ENCODE results near the gene BOD1L1.

The BOD1L1 gene

DNA sequence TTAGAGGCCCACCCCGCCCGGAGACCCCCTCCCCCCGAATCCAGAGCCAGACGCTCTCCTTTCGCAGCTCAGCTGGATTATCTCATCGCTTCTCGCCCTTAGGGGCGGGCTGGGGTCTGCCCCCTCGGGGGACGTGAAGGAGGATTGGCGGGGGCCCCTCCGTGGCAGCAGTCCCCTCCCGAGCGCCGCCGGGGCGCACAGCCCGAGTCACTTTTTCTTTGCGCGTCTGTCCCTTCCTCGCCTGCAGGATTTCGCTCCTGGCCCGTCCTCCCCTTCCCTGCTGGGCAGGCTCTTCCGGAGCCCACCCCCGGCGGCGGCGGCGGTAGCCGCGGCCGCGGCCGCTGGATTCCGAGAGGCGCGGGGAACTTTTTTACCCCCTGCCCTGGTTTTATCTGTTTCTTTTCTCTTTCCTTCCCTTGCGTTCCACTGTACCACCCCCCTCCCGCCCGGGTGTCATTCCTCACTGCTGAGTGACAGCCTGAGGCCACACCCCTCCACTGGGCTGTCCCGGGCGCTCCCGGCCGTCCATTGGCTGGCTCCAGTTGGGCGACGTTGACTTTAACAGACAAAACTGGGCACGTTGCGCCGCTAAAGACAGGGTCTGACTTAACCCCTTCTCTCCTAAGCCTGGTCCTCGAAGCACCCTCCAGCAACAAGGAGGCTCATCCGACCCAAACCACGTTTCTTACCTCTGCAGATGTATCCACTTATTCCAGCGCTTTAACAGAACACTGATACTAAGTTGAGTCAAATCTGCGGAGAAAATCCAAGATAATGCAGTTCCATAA is 82.7 kb downstream of the BOD1L1 start (continued):
- TF ChIP-seq ZBTB20 (tag by site-specific recombination; IDR thresholded peaks at IDR 0.05) (peak; percentile 68; the same call in 1 of the 2 replicates), KLF8 (tag by site-specific recombination; IDR thresholded peaks at IDR 0.05) (0 out of 2 replicates have a peak, but pooled peaks have one; percentile 21), GFI1B (tag by site-specific recombination; IDR thresholded peaks at IDR 0.05) (no peak), KLF16 (tag by site-specific recombination; IDR thresholded peaks at IDR 0.05) (no peak), ZNF37A (tag by site-specific recombination; IDR thresholded peaks at IDR 0.05) (no peak), GLIS1 (tag by site-specific recombination; IDR thresholded peaks at IDR 0.05) (peak; percentile 66; the same call in 1 of the 2 replicates), ZNF350 (tag by site-specific recombination; IDR thresholded peaks at IDR 0.05) (no peak), ZNF473 (tag by site-specific recombination; IDR thresholded peaks at IDR 0.05) (no peak), ZNF544 (tag by site-specific recombination; IDR thresholded peaks at IDR 0.05) (no peak), SP7 (tag by site-specific recombination; IDR thresholded peaks at IDR 0.05) (no peak; the same call in 1 of the 2 replicates), ZFHX2 (tag by site-specific recombination; conservative IDR thresholded peaks at IDR 0.05) (no peak; the same call in 1 of the 2 replicates), ZNF366 (tag by site-specific recombination; conservative IDR thresholded peaks at IDR 0.05) (0 out of 2 replicates have a peak, but pooled peaks have one; percentile 15), ZIC2 (tag by site-specific recombination; IDR thresholded peaks at IDR 0.05) (peak; percentile 85), BCL6B (tag by site-specific recombination; IDR thresholded peaks at IDR 0.05) (peak; percentile 85; the same call in 1 of the 2 replicates), ZNF707 (tag by site-specific recombination; IDR thresholded peaks at IDR 0.05) (no peak), ZEB2 (tag by site-specific recombination; IDR thresholded peaks at IDR 0.05) (peak; percentile 38; the same call in 1 of the 2 replicates), MEIS1 (CRISPR knock-in tag; IDR thresholded peaks at IDR 0.05; ENCODE audit: borderline replicate concordance) (no peak), SALL2 (tag by site-specific recombination; IDR thresholded peaks at IDR 0.05; ENCODE audit: borderline replicate concordance) (no peak), ZNF658 (tag by site-specific recombination; IDR thresholded peaks at IDR 0.05) (no peak), ELK4 (IDR thresholded peaks at IDR 0.05; ENCODE audit: borderline replicate concordance, low read depth, low read length) (no peak), YY2 (tag by site-specific recombination; IDR thresholded peaks at IDR 0.05) (no peak), ZNF654 (tag by site-specific recombination; IDR thresholded peaks at IDR 0.05; ENCODE audit: low read depth) (no peak), ZNF48 (tag by site-specific recombination; IDR thresholded peaks at IDR 0.05) (no peak), ZNF530 (tag by site-specific recombination; IDR thresholded peaks at IDR 0.05; ENCODE audit: low read depth) (no peak), KLF1 (tag by site-specific recombination; IDR thresholded peaks at IDR 0.05) (0 out of 2 replicates have a peak, but pooled peaks have one; percentile 11), ZNF558 (tag by site-specific recombination; IDR thresholded peaks at IDR 0.05) (no peak), ZXDB (tag by site-specific recombination; IDR thresholded peaks at IDR 0.05) (peak; percentile 55; the same call in 1 of the 2 replicates), ZNF311 (tag by site-specific recombination; IDR thresholded peaks at IDR 0.05; ENCODE audit: borderline replicate concordance) (no peak), GLIS2 (tag by site-specific recombination; IDR thresholded peaks at IDR 0.05) (peak; percentile 88), ZNF391 (tag by site-specific recombination; IDR thresholded peaks at IDR 0.05; ENCODE audit: borderline replicate concordance, low read depth) (no peak), ZNF223 (tag by site-specific recombination; IDR thresholded peaks at IDR 0.05) (no peak), ZNF548 (tag by site-specific recombination; IDR thresholded peaks at IDR 0.05) (no peak), ZNF704 (tag by site-specific recombination; IDR thresholded peaks at IDR 0.05) (no peak), ZBTB1 (tag by site-specific recombination; IDR thresholded peaks at IDR 0.05) (no peak), ZNF830 (tag by site-specific recombination; IDR thresholded peaks at IDR 0.05; ENCODE audit: low read depth) (no peak), ZNF791 (tag by site-specific recombination; IDR thresholded peaks at IDR 0.05) (no peak), ZNF140 (tag by site-specific recombination; IDR thresholded peaks at IDR 0.05) (no peak), ZBTB48 (tag by site-specific recombination; IDR thresholded peaks at IDR 0.05) (no peak)
- TF ChIP-seq, protein P1, sequence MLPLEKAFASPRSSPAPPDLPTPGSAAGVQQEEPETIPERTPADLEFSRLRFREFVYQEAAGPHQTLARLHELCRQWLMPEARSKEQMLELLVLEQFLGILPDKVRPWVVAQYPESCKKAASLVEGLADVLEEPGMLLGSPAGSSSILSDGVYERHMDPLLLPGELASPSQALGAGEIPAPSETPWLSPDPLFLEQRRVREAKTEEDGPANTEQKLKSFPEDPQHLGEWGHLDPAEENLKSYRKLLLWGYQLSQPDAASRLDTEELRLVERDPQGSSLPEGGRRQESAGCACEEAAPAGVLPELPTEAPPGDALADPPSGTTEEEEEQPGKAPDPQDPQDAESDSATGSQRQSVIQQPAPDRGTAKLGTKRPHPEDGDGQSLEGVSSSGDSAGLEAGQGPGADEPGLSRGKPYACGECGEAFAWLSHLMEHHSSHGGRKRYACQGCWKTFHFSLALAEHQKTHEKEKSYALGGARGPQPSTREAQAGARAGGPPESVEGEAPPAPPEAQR (tag by site-specific recombination; IDR thresholded peaks at IDR 0.05): no peak
